GM19324 (cell line): Measurements from ENCODE around the gene KCNE4.

Source experiments
- ATAC-seq: cut with Tn5 transposase; IDR thresholded peaks from one replicate; pipeline ENCODE4 v1.9.1; 2021; ENCODE audit warnings: mild to moderate bottlenecking, moderate library complexity; ENCODE audit not compliant: unreplicated experiment, low FRiP score

The KCNE4 gene

GRCh38 chr2:223051693-223052289 lies at the start of gene KCNE4:
Gene KCNE4, plus strand, starts transcription at chr2:223052190. Its CDS starts 641 bp downstream, at chr2:223052831.
- no peak for ATAC-seq

- ATAC-seq: no peak
Measured at GRCh38 chr2:223003191-223003590, 48.8 kb upstream of the KCNE4 start.

- no peak for ATAC-seq
Measured at GRCh38 chr2:223005496-223005895, 46.5 kb upstream of the KCNE4 start.

GRCh38 chr2:223007531-223007930 lies 44.5 kb upstream of the KCNE4 start:
- no peak for ATAC-seq

GRCh38 chr2:223008162-223008561 lies 43.8 kb upstream of the KCNE4 start:
- no peak for ATAC-seq

- ATAC-seq: no peak
Measured at GRCh38 chr2:223008956-223009355, 43.0 kb upstream of the KCNE4 start.

- no peak for ATAC-seq
Measured at GRCh38 chr2:223010641-223011040, 41.3 kb upstream of the KCNE4 start.

GRCh38 chr2:223012291-223012690 lies 39.7 kb upstream of the KCNE4 start:
- no peak for ATAC-seq

- ATAC-seq: no peak
Measured at GRCh38 chr2:223019390-223019930, 32.5 kb upstream of the KCNE4 start.

- ATAC-seq: no peak
Measured at GRCh38 chr2:223019987-223020717, 31.8 kb upstream of the KCNE4 start.

GRCh38 chr2:223020971-223021675 lies 30.9 kb upstream of the KCNE4 start:
- no peak for ATAC-seq

GRCh38 chr2:223026357-223027110 lies 25.5 kb upstream of the KCNE4 start:
- no peak for ATAC-seq

- ATAC-seq: no peak
Measured at GRCh38 chr2:223027442-223027841, 24.5 kb upstream of the KCNE4 start.

- no peak for ATAC-seq
Measured at GRCh38 chr2:223029287-223029686, 22.7 kb upstream of the KCNE4 start.

- ATAC-seq: no peak
Measured at GRCh38 chr2:223032187-223033142, 19.5 kb upstream of the KCNE4 start.

- ATAC-seq: no peak
Measured at GRCh38 chr2:223034221-223034975, 17.6 kb upstream of the KCNE4 start.

GRCh38 chr2:223036790-223037444 lies 15.1 kb upstream of the KCNE4 start:
- no peak for ATAC-seq

- no peak for ATAC-seq
Measured at GRCh38 chr2:223037445-223037800, 14.6 kb upstream of the KCNE4 start.
